Ishikawa (cell line): ENCODE data around the gene TMEM171.

Experiments used
- CEBPB ChIP-seq: IDR thresholded peaks from 2 replicates; pipeline ENCODE4 v1.6.1; 2012
- CREB1 ChIP-seq: IDR thresholded peaks from 2 replicates; pipeline ENCODE4 v1.6.1; 2012; ENCODE audit warnings: low read depth
- EGR1 ChIP-seq: IDR thresholded peaks from 2 replicates; pipeline ENCODE4 v1.6.1; 2012
- EP300 ChIP-seq: IDR thresholded peaks from 2 replicates; pipeline ENCODE4 v1.6.1; 2012; ENCODE audit warnings: borderline replicate concordance
- FOXM1 ChIP-seq: IDR thresholded peaks from 2 replicates; pipeline ENCODE4 v1.6.1; 2012; ENCODE audit warnings: low read depth, borderline replicate concordance
- NFIC ChIP-seq: IDR thresholded peaks from 2 replicates; pipeline ENCODE4 v1.6.1; 2012
- RAD21 ChIP-seq: IDR thresholded peaks from 2 replicates; pipeline ENCODE4 v1.6.1; 2012; ENCODE audit warnings: low read depth
- REST ChIP-seq: IDR thresholded peaks from 2 replicates; pipeline ENCODE4 v1.6.1; 2012; ENCODE audit warnings: low read depth, mild to moderate bottlenecking
- TAF1 ChIP-seq: IDR thresholded peaks from 2 replicates; pipeline ENCODE4 v1.6.1; 2012; ENCODE audit warnings: low read depth, mild to moderate bottlenecking
- TCF12 ChIP-seq: IDR thresholded peaks from 2 replicates; pipeline ENCODE4 v1.6.1; 2012; ENCODE audit warnings: low read depth
- TEAD4 ChIP-seq: IDR thresholded peaks from 2 replicates; pipeline ENCODE4 v1.6.1; 2012
- USF1 ChIP-seq: IDR thresholded peaks from 2 replicates; pipeline ENCODE4 v1.6.1; 2012
- YY1 ChIP-seq: IDR thresholded peaks from 2 replicates; pipeline ENCODE4 v1.6.1; 2012; ENCODE audit warnings: low read depth
- ZBTB7A ChIP-seq: IDR thresholded peaks from 2 replicates; pipeline ENCODE4 v1.6.1; 2012; ENCODE audit warnings: low read depth
- TF ChIP-seq, protein P1 (sequence below): IDR thresholded peaks from 2 replicates; pipeline ENCODE4 v1.6.1; 2012

Gene TMEM171

DNA sequence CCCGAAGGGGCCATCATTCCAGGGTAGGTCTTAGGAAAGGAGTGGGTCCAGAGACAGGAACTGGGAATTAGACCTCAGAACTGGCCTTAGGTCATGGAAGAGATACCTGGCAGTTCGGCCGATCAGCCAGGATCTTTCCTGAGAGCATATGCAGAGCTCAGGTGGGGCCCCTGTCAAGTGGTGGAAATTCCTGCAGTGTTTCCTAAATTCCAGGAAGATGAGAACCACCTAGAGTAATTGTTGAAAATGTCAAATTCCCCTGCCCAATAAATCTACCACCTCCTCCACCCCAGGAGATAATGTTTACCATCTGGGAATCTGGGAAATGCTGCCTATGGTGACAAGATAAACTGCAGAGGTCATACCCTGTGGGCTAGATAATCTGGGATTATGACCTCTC, 14.6 kb downstream of the TMEM171 start:
- TF ChIP-seq NFIC: no peak
- TF ChIP-seq REST: no peak

DNA sequence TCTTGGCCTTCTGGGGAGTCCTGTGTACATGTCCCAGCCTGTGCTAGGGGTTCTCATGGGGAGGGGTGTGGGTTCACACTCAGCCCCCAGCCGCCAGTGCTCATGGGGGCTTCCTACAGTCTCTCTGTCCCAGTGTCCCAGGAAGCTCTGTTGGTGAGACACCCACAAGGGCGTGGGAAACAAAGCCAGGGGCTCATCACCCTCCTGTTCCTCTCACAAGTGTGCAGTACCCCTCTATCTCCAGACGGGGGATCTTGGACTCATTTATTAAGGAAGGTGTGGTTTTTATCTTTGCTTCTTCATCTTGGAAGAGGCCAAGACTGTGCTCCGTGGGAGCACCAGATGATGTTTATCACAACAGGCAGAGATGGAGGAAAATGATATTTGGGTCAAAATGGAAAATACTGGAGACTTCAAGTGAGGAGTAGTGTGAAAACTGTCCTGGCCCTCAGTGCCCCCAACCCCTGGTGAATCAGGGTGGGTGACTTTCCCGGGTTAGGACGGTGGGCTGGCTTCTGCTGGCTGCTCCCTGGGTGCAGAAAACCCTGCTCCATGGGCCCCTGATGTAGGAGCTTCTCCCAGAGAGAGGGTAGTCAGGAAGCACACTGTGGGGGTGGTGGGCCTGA, 15.2 kb downstream of the TMEM171 start:
- TF ChIP-seq REST (no peak), RAD21 (peak; percentile 39; the same call in 1 of the 2 replicates)

DNA sequence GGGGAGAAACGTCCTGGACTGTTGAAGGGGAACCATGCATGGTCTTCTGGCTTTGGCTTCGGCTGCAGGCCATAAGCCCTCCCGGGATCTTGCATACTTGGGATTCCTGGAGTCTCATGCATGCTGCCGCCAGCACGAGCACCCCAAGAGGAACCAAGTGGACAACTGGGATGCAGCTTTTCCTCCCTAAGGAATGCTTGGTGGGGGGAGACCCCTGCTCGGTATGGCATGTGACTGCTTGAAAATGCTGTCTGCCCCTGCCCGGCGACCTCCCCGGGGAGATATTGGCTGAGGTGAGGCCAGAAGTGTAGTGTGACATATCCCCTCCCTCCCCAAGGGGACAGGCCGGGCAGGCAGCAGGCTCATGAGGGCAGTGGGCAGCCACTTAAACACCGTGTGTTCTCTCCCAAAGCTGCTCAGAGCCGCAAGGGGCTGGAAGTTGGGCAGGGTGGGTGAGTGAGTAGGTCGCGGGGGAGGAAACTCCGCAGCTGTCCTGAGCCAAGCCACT, 15.7 kb downstream of the TMEM171 start:
- TF ChIP-seq TEAD4 (no peak), TCF12 (no peak), CEBPB (no peak), REST (no peak), USF1 (no peak), CREB1 (no peak), EP300 (no peak), YY1 (no peak), ZBTB7A (no peak), NFIC (no peak), FOXM1 (no peak), EGR1 (no peak), RAD21 (no peak), TAF1 (no peak)
- TF ChIP-seq, protein P1, sequence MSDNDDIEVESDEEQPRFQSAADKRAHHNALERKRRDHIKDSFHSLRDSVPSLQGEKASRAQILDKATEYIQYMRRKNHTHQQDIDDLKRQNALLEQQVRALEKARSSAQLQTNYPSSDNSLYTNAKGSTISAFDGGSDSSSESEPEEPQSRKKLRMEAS: no peak

DNA sequence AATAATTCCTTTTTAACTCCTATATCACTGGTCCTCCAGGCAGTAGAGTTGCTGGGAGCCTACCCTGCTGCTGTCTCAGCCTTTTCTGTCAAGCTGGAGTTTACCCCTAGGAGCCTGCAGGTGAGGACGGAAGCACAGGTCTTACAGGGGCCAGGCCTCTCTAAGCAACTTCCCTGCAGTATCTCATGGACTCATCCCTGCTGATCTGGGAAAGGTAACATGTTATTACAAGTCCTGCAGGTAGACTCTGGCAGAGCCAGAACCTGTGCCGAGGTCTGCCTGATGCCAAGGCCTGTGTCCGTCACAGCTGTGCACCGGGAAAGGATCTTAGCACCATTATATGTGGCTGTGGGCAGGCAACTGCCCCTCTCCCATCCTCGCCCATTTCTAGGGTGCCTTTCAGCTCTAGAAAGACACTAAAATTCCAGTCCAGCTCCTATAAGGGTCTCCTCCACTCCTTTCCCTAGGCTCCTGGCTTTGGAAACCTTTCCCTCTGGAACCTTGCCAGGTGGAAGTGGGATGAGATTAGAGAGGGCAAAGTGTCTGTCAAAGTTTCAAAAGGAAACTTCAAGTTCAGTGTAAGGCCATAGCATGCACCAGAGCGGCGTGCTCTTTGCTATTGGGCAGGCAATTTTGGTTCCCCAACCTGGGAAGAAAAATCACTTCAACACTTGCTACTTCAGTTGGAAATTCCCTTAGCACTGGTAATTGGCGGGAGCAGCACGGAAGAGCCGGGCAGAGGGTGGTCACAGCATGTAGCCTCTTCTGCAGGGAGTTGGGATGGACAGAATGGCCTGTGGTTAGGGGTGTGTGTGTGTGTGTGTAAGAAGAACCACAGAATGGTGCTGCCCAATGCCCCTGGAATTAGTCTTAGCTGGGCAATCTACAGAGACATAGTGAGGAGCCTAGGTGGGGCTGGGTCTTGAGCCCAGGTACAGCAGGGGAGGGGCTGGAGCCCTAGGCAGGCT, 17.5 kb downstream of the TMEM171 start:
- TF ChIP-seq TCF12 (no peak), REST (no peak), TAF1 (no peak), RAD21 (no peak), YY1 (no peak), CREB1 (no peak), CEBPB (no peak), EP300 (no peak), USF1 (no peak), TEAD4 (no peak), NFIC (no peak), EGR1 (no peak), FOXM1 (no peak)
- TF ChIP-seq, protein P1: no peak
